ENCODE data around the gene STAM2.
"Not testable (repeated sequence)": the region's sequence is repeated elsewhere in the genome, so short reads cannot be mapped to it uniquely, and the experiment has no call there.

The STAM2 gene

GRCh38 chr2:152114366-152114765 lies 61.2 kb downstream of the STAM2 start:
- no peak for TF ChIP-seq CTCF (IDR thresholded peaks at IDR 0.05; ENCODE audit: low read depth, low read length, missing control alignments)
- DNase-seq, result no peak

GRCh38 chr2:152107140-152107539 lies 68.4 kb downstream of the STAM2 start:
- in situ Hi-C loops (cut with HindIII; ENCODE audit: low pct_ligation_motif_present, low sequenced_read_pairs); H3K27ac ChIP-seq; H3K36me3 ChIP-seq (replicated peaks); H3K4me3 ChIP-seq (ENCODE audit: low read depth, low read length); H3K27me3 ChIP-seq (replicated peaks); DNase-seq: not testable (repeated sequence)

More at GRCh38 chr2:152114366-152114765, 61.2 kb downstream of the STAM2 start:
- H3K27me3 ChIP-seq (replicated peaks), result no peaks in the 10 kb centered on the region
- no peak overlapping the region for H3K27ac ChIP-seq
- no peaks in the 10 kb centered on the region for H3K36me3 ChIP-seq (replicated peaks)
- in situ Hi-C loops (cut with HindIII; ENCODE audit: low pct_ligation_motif_present, low sequenced_read_pairs), result no loop called here
- H3K4me3 ChIP-seq (ENCODE audit: low read depth, low read length), result no peak overlapping the region

GRCh38 chr2:152106464-152106863 lies 69.1 kb downstream of the STAM2 start:
- Histone ChIP-seq H3K36me3 (replicated peaks) (no peaks in the 10 kb centered on the region), H3K27ac (no peak overlapping the region), H3K27me3 (replicated peaks) (no peaks in the 10 kb centered on the region), H3K4me3 (ENCODE audit: low read depth, low read length) (no peak overlapping the region)
- DNase-seq, result no peak
- in situ Hi-C loops (cut with HindIII; ENCODE audit: low pct_ligation_motif_present, low sequenced_read_pairs), result no loop called here
- TF ChIP-seq CTCF (IDR thresholded peaks at IDR 0.05; ENCODE audit: low read depth, low read length, missing control alignments), result no peak

- Histone ChIP-seq H3K27me3 (replicated peaks) (peaks cover 23% of the 10 kb centered on the region), H3K36me3 (replicated peaks) (no peaks in the 10 kb centered on the region)
- DNase-seq, result no peak
Observed at GRCh38 chr2:152103271-152103670, 72.3 kb downstream of the STAM2 start.

GRCh38 chr2:152100961-152101360 lies 74.6 kb downstream of the STAM2 start:
- peaks cover 31% of the 10 kb centered on the region for H3K27me3 ChIP-seq (replicated peaks)
- no peaks in the 10 kb centered on the region for H3K36me3 ChIP-seq (replicated peaks)
- no peak for TF ChIP-seq CTCF (IDR thresholded peaks at IDR 0.05; ENCODE audit: low read depth, low read length, missing control alignments)
- in situ Hi-C loops (cut with HindIII; ENCODE audit: low pct_ligation_motif_present, low sequenced_read_pairs), result no loop called here
- no peak for DNase-seq
- H3K27ac ChIP-seq, result no peak overlapping the region
- no peak overlapping the region for H3K4me3 ChIP-seq (ENCODE audit: low read depth, low read length)

More at GRCh38 chr2:152103271-152103670, 72.3 kb downstream of the STAM2 start:
- no peak overlapping the region for H3K27ac ChIP-seq
- H3K4me3 ChIP-seq (ENCODE audit: low read depth, low read length), result no peak overlapping the region
- TF ChIP-seq CTCF (IDR thresholded peaks at IDR 0.05; ENCODE audit: low read depth, low read length, missing control alignments), result no peak
- in situ Hi-C loops (cut with HindIII; ENCODE audit: low pct_ligation_motif_present, low sequenced_read_pairs), result no loop called here

- Histone ChIP-seq H3K4me3 (ENCODE audit: low read depth, low read length) (peak overlapping the region; percentile 52), H3K36me3 (replicated peaks) (no peaks in the 10 kb centered on the region), H3K27ac (no peak overlapping the region), H3K27me3 (replicated peaks) (peaks cover 31% of the 10 kb centered on the region)
- in situ Hi-C loops (cut with HindIII; ENCODE audit: low pct_ligation_motif_present, low sequenced_read_pairs), result no loop called here
- peak; percentile 1 for DNase-seq
- TF ChIP-seq CTCF (IDR thresholded peaks at IDR 0.05; ENCODE audit: low read depth, low read length, missing control alignments), result no peak
Observed at GRCh38 chr2:152099367-152100050, 76.1 kb downstream of the STAM2 start.
